ENCODE measurements around the gene PRR12.

PRR12 gene

GRCh38 chr19:49596407-49596806 lies 5.4 kb downstream of the PRR12 start:
- TF ChIP-seq POLR2AphosphoS5 (IDR thresholded peaks at IDR 0.05; ENCODE audit: low read depth, low read length) (no peak), FOXP2 (optimal IDR thresholded peaks at IDR 0.05; ENCODE audit: borderline replicate concordance, extremely low read depth, extremely low read length, insufficient read depth) (no peak)

GRCh38 chr19:49596954-49597702 lies 6.1 kb downstream of the PRR12 start:
- TF ChIP-seq FOXP2 (optimal IDR thresholded peaks at IDR 0.05; ENCODE audit: borderline replicate concordance, extremely low read depth, extremely low read length, insufficient read depth) (no peak), SIN3A (IDR thresholded peaks at IDR 0.05; ENCODE audit: borderline replicate concordance, insufficient read depth, low read length) (no peak), TAF1 (IDR thresholded peaks at IDR 0.05; ENCODE audit: borderline replicate concordance, insufficient read depth, low read length) (no peak), POLR2AphosphoS5 (IDR thresholded peaks at IDR 0.05; ENCODE audit: low read depth, low read length) (no peak), REST (IDR thresholded peaks at IDR 0.05; ENCODE audit: insufficient read depth in 1 of 2, low read depth in 2 of 2, low read length in 2 of 2) (no peak)

- no peak for TF ChIP-seq FOXP2 (optimal IDR thresholded peaks at IDR 0.05; ENCODE audit: borderline replicate concordance, extremely low read depth, extremely low read length, insufficient read depth)
These were observed 6.7 kb downstream of the PRR12 start for GRCh38 chr19:49597703-49597974.

GRCh38 chr19:49599378-49600295 lies 8.7 kb downstream of the PRR12 start:
- TF ChIP-seq FOXP2 (optimal IDR thresholded peaks at IDR 0.05; ENCODE audit: borderline replicate concordance, extremely low read depth, extremely low read length, insufficient read depth), result no peak
- TF ChIP-seq TAF1 (IDR thresholded peaks at IDR 0.05; ENCODE audit: borderline replicate concordance, insufficient read depth, low read length), result no peak
- no peak for TF ChIP-seq SIN3A (IDR thresholded peaks at IDR 0.05; ENCODE audit: borderline replicate concordance, insufficient read depth, low read length)
- 0 out of 2 replicates have a peak, but pooled peaks have one; percentile 9 for TF ChIP-seq POLR2AphosphoS5 (IDR thresholded peaks at IDR 0.05; ENCODE audit: low read depth, low read length)
- TF ChIP-seq REST (IDR thresholded peaks at IDR 0.05; ENCODE audit: insufficient read depth in 1 of 2, low read depth in 2 of 2, low read length in 2 of 2), result no peak

- TF ChIP-seq FOXP2 (optimal IDR thresholded peaks at IDR 0.05; ENCODE audit: borderline replicate concordance, extremely low read depth, extremely low read length, insufficient read depth) (no peak), SIN3A (IDR thresholded peaks at IDR 0.05; ENCODE audit: borderline replicate concordance, insufficient read depth, low read length) (no peak), TAF1 (IDR thresholded peaks at IDR 0.05; ENCODE audit: borderline replicate concordance, insufficient read depth, low read length) (no peak), REST (IDR thresholded peaks at IDR 0.05; ENCODE audit: insufficient read depth in 1 of 2, low read depth in 2 of 2, low read length in 2 of 2) (no peak), POLR2AphosphoS5 (IDR thresholded peaks at IDR 0.05; ENCODE audit: low read depth, low read length) (no peak)
These were observed 10.6 kb downstream of the PRR12 start for GRCh38 chr19:49601482-49602038.

- TF ChIP-seq SIN3A (IDR thresholded peaks at IDR 0.05; ENCODE audit: borderline replicate concordance, insufficient read depth, low read length) (no peak), REST (IDR thresholded peaks at IDR 0.05; ENCODE audit: insufficient read depth in 1 of 2, low read depth in 2 of 2, low read length in 2 of 2) (no peak), POLR2AphosphoS5 (IDR thresholded peaks at IDR 0.05; ENCODE audit: low read depth, low read length) (no peak), TAF1 (IDR thresholded peaks at IDR 0.05; ENCODE audit: borderline replicate concordance, insufficient read depth, low read length) (no peak), FOXP2 (optimal IDR thresholded peaks at IDR 0.05; ENCODE audit: borderline replicate concordance, extremely low read depth, extremely low read length, insufficient read depth) (no peak)
These were observed 11.8 kb downstream of the PRR12 start for GRCh38 chr19:49602806-49603205.
